Measurements from ENCODE around the gene TANGO6.

TANGO6 gene

DNA sequence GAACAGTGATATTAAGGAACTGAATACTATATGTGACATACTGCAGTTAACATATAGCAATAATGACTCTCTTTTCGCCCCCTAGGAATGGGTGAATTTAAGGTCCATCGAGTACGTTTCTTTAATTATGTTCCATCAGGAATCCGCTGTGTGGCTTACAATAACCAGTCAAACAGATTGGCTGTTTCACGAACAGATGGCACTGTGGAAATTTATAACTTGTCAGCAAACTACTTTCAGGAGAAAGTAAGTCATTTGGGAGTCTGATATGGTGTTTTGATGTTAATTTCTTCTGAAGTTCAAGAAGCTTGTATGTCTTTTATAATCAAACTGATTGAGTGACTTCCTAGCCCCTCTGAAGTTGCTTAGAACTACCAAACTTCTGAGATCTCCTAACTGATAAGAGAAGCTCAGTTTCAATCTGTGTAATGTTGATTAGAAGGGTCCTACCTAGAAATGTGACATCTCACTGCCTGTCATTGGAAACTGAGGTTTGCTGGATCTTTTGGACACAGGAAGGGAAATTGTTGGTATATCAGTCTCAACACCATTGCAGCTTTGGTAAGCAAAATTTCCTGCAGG lies 290.1 kb downstream of the TANGO6 start:
- Histone ChIP-seq H3K4me2 (ENCODE audit: insufficient read depth, low read length) (peak overlapping the region; percentile 94), H3K4me3 (ENCODE audit: low read depth in 1 of 2, low read length in 2 of 2) (peak overlapping the region; percentile 95), H4K20me1 (ENCODE audit: insufficient read depth, low read length) (peaks cover 37% of the 10 kb centered on the region), H3K4me1 (ENCODE audit: insufficient read depth, low read length) (peaks cover 40% of the 10 kb centered on the region), H3K79me2 (ENCODE audit: insufficient read depth, low read length) (peaks cover 95% of the 10 kb centered on the region), H3K27me3 (ENCODE audit: insufficient read depth, low read length, poor library complexity) (no peaks in the 10 kb centered on the region), H3K9ac (ENCODE audit: low read depth, low read length) (peak overlapping the region; percentile 81), H3K27ac (ENCODE audit: low read length) (peak overlapping the region; percentile 88), H3K9me3 (ENCODE audit: insufficient read depth, low read length, severe bottlenecking) (no peaks in the 10 kb centered on the region), H2AFZ (ENCODE audit: low read depth, low read length) (0 out of 2 replicates have a peak overlapping the region, but pooled peaks have one; percentile 89), H3K36me3 (ENCODE audit: insufficient read depth, low read length) (peaks cover 59% of the 10 kb centered on the region)
- ATAC-seq (ENCODE audit: insufficient read depth, low read depth): no peak
- TF ChIP-seq EZH2 (IDR thresholded peaks at IDR 0.05; ENCODE audit: borderline replicate concordance, low read depth, low read length, severe bottlenecking): no peak
- TF ChIP-seq, protein P1, sequence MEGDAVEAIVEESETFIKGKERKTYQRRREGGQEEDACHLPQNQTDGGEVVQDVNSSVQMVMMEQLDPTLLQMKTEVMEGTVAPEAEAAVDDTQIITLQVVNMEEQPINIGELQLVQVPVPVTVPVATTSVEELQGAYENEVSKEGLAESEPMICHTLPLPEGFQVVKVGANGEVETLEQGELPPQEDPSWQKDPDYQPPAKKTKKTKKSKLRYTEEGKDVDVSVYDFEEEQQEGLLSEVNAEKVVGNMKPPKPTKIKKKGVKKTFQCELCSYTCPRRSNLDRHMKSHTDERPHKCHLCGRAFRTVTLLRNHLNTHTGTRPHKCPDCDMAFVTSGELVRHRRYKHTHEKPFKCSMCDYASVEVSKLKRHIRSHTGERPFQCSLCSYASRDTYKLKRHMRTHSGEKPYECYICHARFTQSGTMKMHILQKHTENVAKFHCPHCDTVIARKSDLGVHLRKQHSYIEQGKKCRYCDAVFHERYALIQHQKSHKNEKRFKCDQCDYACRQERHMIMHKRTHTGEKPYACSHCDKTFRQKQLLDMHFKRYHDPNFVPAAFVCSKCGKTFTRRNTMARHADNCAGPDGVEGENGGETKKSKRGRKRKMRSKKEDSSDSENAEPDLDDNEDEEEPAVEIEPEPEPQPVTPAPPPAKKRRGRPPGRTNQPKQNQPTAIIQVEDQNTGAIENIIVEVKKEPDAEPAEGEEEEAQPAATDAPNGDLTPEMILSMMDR (IDR thresholded peaks at IDR 0.05; ENCODE audit: borderline replicate concordance, extremely low read depth, low read length, poor library complexity, severe bottlenecking): no peak
- no peak for DNase-seq

All from DND-41 (cell line).